ENCODE measurements around the gene B9D1. TPM values are rescaled to one million over a fixed set of nuclear protein-coding genes. Genes with fewer than 3 reads are reported as not detected.
A peak's percentile ranks its signal among the peaks of the same experiment; 100 is the strongest.
"Not testable (repeated sequence)": the region's sequence is repeated elsewhere in the genome, so short reads cannot be mapped to it uniquely, and the experiment has no call there.

The B9D1 gene
- total RNA-seq, 2 donors from 2014 or later, result 10.4 to 53.4 TPM

GRCh38 chr17:19357351-19357750 lies 5.2 kb downstream of the B9D1 start:
- intact Hi-C loops (cut with DNase I), result no loop called here
- DNase-seq (no peak), ATAC-seq (no peak)
- Histone ChIP-seq H3K4me3 (no peak overlapping the region), H3K27ac (no peak overlapping the region), H3K36me3 (replicated peaks in 1 of 2; ENCODE audit: insufficient read depth in 1 of 2, low read depth in 2 of 2) (no peaks in the 10 kb centered on the region), H3K27me3 (no peaks in the 10 kb centered on the region), H3K4me1 (peaks cover 10% of the 10 kb centered on the region), H3K9me3 (no peaks in the 10 kb centered on the region)
- no peak for TF ChIP-seq POLR2A (IDR thresholded peaks at IDR 0.05)
- TF ChIP-seq CTCF (IDR thresholded peaks at IDR 0.05), result no peak
- 88 to 89% methylated on average over 7 of the region's 7 CpGs for WGBS, 2 donors

GRCh38 chr17:19354748-19355147 lies 7.8 kb downstream of the B9D1 start:
- Histone ChIP-seq H3K4me3 (no peak overlapping the region), H3K27me3 (no peaks in the 10 kb centered on the region), H3K36me3 (replicated peaks in 1 of 2; ENCODE audit: insufficient read depth in 1 of 2, low read depth in 2 of 2) (no peaks in the 10 kb centered on the region), H3K27ac (no peak overlapping the region), H3K4me1 (no peaks in the 10 kb centered on the region), H3K9me3 (no peaks in the 10 kb centered on the region)
- ATAC-seq (no peak), DNase-seq (no peak)
- WGBS, 2 donors, result 72 to 90% methylated on average over 6 of the region's 6 CpGs
- intact Hi-C loops (cut with DNase I), result no loop called here
- TF ChIP-seq POLR2A (IDR thresholded peaks at IDR 0.05) (no peak), CTCF (IDR thresholded peaks at IDR 0.05) (no peak)

GRCh38 chr17:19353401-19353800 lies 9.1 kb downstream of the B9D1 start:
- WGBS, 2 donors, result 89 to 92% methylated on average over 11 of the region's 11 CpGs

GRCh38 chr17:19348806-19349205 lies 13.7 kb downstream of the B9D1 start:
- DNase-seq (no peak), ATAC-seq (no peak)
- H3K27me3 ChIP-seq, result no peaks in the 10 kb centered on the region
- H3K27ac ChIP-seq, result no peak overlapping the region
- H3K4me1 ChIP-seq, result no peaks in the 10 kb centered on the region
- no peaks in the 10 kb centered on the region for H3K36me3 ChIP-seq (replicated peaks in 1 of 2; ENCODE audit: insufficient read depth in 1 of 2, low read depth in 2 of 2)
- WGBS, 2 donors, result 94 to 98% methylated on average over 9 of the region's 9 CpGs
- no peaks in the 10 kb centered on the region for H3K9me3 ChIP-seq
- TF ChIP-seq POLR2A (IDR thresholded peaks at IDR 0.05), result no peak
- TF ChIP-seq CTCF (IDR thresholded peaks at IDR 0.05), result no peak
- intact Hi-C loops (cut with DNase I), result loop anchor here (10.0 kb wide), 1 partner anchor 426 kb away; no protein-coding TSS in a partner anchor
- H3K4me3 ChIP-seq, result no peak overlapping the region

More at GRCh38 chr17:19353401-19353800, 9.1 kb downstream of the B9D1 start:
- H3K4me1 ChIP-seq; H3K27ac ChIP-seq; H3K36me3 ChIP-seq (replicated peaks in 1 of 2; ENCODE audit: insufficient read depth in 1 of 2, low read depth in 2 of 2); ATAC-seq; H3K27me3 ChIP-seq; H3K9me3 ChIP-seq; intact Hi-C loops (cut with DNase I); H3K4me3 ChIP-seq: not testable (repeated sequence)
- peak in 1 of 4 donors; percentile 2 for DNase-seq

GRCh38 chr17:19348081-19348650 lies 14.4 kb downstream of the B9D1 start:
- Histone ChIP-seq H3K9me3 (no peaks in the 10 kb centered on the region), H3K27ac (no peak overlapping the region), H3K4me1 (no peaks in the 10 kb centered on the region), H3K36me3 (replicated peaks in 1 of 2; ENCODE audit: insufficient read depth in 1 of 2, low read depth in 2 of 2) (no peaks in the 10 kb centered on the region), H3K27me3 (no peaks in the 10 kb centered on the region), H3K4me3 (no peak overlapping the region)
- intact Hi-C loops (cut with DNase I), result loop anchor here (10.0 kb wide), 1 partner anchor 427 kb away; no protein-coding TSS in a partner anchor
- TF ChIP-seq CTCF (IDR thresholded peaks at IDR 0.05) (no peak), POLR2A (IDR thresholded peaks at IDR 0.05) (no peak)
- ATAC-seq (no peak), DNase-seq (peak in 1 of 4 donors; percentile 6)
- 85 to 86% methylated on average over 9 of the region's 9 CpGs for WGBS, 2 donors
